A172 (cell line): ENCODE data around the gene HCRTR2. TPM values are rescaled to one million over a fixed set of nuclear protein-coding genes. Genes with fewer than 3 reads are reported as not detected.
"Not testable (repeated sequence)": the region's sequence is repeated elsewhere in the genome, so short reads cannot be mapped to it uniquely, and the experiment has no call there.

ENCODE experiments used
- DNase-seq: peaks from one replicate; pipeline ENCODE4 v3.0.0-alpha.2; 2015; ENCODE audit warnings: low spot score
- total RNA-seq: library from RNA; depleted of rRNA; stranded (reverse); fragments of >200 nt; shearing (Covaris generic); gene quantifications from 2 replicates; pipeline ENCODE4 v1.2.3, GENCODE V29; 2014

HCRTR2 gene
- total RNA-seq, 1 experiment from 2014 or later, result not detected

DNA sequence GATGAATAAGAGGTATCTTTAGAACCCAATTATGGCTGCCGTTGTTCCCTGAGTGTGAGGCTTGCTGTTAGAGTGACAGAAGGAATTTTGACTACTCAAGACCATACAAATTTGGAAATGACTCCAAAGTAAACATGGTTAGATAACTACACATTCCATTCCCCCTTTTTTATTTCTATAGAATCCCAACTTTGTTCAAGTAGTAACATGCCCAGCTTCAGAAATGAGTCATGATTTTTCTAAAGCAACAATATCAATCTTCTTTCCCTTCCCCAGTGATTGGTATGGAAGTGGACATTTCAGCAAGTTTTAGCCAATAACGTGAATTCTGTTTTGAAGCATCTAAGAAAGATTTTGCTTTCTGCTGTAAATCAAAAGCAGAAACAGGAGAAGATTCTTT, 37.8 kb downstream of the HCRTR2 start:
- peak; percentile 56 for DNase-seq

DNA sequence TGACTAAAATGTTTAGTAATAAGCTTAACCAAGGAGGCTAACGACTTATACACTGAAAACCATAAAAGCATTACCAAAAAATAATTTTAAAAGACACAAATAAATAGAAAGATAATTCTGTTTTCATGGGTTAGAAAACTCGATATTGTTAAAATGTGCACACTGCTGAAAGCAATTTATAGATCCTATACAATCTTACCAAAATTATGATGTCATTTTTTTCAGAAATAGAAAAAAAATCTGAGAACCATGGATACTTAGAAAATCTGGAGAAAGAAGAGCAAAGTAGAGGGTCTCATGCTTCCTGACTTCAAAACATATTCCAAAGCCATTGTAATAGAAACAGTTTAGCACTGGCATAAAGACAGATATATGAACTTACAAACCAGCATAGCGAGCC, 46.6 kb downstream of the HCRTR2 start:
- DNase-seq, result no peak

DNA sequence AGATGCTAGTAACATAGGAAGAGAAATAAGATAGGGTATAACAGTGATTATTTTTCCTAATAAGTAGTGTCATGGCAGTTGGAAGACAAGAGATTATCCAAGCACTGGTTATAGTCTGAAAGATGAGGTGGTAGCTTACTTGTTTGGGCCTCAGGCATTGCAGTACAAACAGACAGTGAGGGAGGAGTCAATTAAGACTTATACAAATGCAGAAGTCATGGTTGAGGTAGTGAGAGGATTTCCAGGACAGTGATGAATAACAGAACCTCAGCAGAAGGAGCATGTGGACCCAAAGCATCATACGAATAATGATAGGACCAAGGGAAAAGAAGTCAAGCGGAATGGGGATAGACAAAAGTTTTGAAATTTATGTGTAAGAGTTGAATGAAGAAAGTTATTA, 53.5 kb downstream of the HCRTR2 start:
- no peak for DNase-seq

- DNase-seq, result peak; percentile 40
Measured at GRCh38 chr6:55239099-55239498, 64.8 kb downstream of the HCRTR2 start.

DNA sequence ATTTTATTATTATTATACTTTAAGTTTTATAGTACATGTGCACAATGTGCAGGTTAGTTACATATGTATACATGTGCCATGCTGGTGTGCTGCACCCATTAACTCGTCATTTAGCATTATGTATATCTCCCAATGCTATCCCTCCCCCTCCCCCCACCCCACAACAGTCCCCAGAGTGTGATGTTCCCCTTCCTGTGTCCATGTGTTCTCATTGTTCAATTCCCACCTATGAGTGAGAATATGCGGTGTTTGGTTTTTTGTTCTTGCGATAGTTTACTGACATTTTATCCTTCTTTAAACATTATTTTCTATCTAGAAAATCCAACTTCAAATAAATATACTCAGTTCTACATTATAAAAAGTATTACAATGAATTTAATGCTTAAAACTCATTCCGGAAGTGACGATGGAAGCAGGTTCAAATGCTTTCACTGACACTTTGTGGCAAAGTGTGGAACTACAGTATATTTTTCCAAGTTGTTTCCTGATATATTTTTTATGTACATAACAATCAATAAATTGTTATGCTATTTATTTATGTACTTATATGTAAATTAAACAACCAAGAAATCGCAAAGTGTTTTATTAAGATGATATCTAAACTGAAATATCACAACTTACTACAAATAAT, 66.8 kb downstream of the HCRTR2 start:
- peak; percentile 21 for DNase-seq

DNA sequence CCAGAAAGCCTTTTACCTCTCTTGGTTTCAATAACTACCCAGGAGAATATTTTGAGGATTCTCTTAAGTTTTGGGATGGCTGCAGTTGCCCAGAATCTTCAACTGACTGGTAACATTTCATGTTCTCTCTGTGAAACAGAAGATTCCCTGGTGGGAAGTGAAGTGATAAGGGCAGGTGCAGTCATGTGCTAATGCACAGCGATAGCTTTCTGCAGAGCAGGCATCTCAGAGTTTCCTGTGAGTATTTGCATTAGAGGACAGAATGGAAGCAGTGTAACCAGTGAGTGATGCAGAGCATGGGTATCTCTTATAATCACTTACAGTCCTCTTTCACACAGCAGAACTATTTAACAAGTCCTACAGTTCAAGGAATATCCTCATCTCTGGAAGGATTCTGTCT, 76.1 kb downstream of the HCRTR2 start:
- no peak for DNase-seq

DNA sequence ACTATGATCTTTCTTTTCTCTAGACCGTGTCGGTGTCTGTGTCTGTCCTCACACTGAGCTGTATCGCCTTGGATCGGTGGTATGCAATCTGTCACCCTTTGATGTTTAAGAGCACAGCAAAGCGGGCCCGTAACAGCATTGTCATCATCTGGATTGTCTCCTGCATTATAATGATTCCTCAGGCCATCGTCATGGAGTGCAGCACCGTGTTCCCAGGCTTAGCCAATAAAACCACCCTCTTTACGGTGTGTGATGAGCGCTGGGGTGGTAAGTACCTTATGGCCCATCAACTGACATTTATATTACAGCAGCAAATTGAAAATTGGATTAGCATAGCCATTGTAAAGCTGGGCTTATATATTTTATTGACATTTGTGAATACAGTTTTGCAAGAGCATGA, 80.8 kb downstream of the HCRTR2 start:
- no peak for DNase-seq

- no peak for DNase-seq
Measured at GRCh38 chr6:55260181-55260580, 85.9 kb downstream of the HCRTR2 start.

DNA sequence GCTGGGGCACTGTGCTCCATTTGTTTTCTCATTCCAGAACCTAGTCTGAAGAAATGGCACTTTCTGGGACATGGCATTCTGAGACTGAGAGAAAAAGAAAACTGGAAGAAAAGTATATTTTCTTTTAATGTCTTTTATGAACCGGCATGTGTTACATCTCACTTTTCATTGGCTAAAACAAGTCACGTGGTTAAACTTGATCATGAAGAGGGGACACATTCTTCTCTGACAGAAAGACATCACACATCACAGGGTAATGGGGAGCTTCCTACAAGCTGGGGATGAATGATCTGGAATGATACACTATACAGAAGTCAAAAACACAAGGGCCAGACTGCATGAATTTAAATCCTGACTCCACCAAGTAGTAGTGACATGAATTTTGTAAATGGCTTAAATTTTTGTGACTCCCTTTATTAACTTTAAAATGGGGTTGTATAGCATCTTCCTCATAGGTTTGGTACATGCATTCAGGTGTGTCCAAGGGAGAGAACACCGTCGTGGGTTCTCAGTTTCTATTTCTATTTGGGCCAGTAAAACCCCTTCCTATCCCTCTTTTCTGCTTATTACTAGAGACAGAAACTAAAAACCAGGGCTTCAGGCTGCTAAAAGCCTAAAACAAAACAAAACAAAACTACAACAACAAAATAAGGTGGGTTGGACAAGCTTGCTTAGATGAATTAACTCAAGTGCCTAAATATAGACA, 91.2 kb downstream of the HCRTR2 start:
- no peak for DNase-seq

GRCh38 chr6:55266896-55267295, 92.6 kb downstream of the HCRTR2 start:
- no peak for DNase-seq

GRCh38 chr6:55276745-55277530, 102.6 kb downstream of the HCRTR2 start:
- peak; percentile 51 for DNase-seq

- DNase-seq, result no peak
Measured at GRCh38 chr6:55277646-55278045, 103.3 kb downstream of the HCRTR2 start.

- no peak for DNase-seq
Measured at GRCh38 chr6:55281215-55281614, 106.9 kb downstream of the HCRTR2 start.

- no peak for DNase-seq
Measured at GRCh38 chr6:55282115-55282514, 107.8 kb downstream of the HCRTR2 start.

- DNase-seq, result no peak
Measured at GRCh38 chr6:55286824-55287223, 112.5 kb downstream of the HCRTR2 start.

DNA sequence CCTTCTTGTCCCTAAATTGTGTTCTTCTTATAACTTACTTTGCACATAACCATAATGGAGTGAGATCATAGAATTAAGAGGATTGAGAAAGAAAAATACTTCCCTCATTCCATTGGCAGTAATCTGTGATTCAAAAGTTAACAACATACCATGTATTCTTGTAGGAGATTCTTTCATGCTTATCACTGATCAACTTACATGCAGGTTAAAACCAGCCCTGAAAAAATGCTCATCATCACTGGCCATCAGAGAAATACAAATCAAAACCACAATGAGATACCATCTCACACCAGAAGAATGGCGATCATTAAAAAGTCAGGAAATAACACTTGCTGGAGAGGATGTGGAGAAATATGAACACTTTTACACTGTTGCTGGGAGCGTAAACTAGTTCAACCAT, 116.4 kb downstream of the HCRTR2 start:
- no peak for DNase-seq

DNA sequence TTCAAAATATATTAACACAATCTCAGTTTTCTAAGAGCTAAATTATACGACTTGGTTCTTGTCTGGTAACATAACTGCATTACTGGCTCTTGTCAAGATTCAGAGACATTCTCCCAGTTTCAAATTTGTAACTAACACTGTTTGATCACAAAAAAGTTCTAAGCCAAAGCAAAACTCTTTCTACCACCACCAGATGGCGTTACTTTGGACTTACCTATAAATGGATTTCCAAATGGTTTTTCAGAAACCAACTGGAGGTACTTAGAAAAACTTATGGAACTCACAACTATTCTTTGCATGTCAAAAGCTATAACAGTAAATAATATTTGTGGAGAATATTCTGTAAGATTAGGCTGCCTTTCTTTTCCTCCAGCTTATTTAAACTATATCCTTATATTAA, 118.8 kb downstream of the HCRTR2 start:
- peak; percentile 9 for DNase-seq

- DNase-seq, result not testable (repeated sequence)
Measured at GRCh38 chr6:55297214-55297613, 122.9 kb downstream of the HCRTR2 start.

DNA sequence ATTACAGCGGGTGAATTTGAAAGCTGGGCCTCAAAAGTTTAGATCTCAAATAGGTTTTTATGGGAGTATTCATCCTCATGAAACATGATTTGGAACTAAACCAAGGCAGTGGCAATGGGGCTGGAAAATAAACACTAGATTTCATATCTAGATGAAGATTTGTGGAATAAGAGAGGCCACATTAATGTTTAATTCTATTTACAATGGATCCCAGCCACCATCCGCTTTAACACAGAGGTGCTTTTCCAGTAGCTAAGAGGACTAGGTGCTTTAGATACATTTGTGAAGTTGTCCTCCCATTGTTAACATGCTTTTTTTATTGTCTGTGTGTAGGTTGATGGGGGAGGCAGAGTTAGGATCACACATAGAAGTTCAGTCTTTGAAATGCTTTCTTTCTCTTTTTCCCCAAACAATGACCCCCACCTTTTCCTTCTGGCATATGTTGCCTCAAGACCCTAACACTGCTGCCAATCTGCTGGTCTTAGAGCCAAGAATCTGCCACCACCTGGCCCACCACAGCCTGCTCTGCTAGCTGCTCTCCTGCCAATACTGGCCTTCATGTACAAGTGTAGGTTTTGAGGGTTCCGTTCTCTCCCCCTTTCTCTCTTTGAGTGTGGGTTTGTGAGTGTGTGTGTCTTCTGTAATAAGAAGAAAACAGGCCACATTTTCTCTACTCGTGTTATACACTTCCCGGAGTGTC, 125.1 kb downstream of the HCRTR2 start:
- DNase-seq, result no peak

DNA sequence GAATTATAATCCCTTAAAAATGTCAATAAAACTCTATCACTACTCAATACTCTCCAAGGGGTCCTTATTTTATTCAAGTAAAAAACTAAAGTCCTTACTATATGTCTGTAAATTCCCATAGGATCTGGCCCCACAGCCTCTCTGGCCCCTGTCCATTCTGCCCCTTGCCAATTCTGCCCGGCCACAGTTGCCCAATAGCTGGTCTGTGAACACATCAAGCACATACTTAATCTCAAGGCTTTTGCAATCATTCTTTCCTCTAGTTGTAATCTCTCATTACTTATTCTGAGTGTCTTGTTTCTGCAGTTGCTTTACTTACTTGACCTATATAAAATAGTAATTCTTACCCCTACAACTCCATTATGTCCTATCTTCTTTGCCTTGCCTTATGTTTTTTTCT, 130.4 kb downstream of the HCRTR2 start:
- DNase-seq, result no peak

GRCh38 chr6:55319961-55320695, 145.8 kb downstream of the HCRTR2 start:
- no peak for DNase-seq

DNA sequence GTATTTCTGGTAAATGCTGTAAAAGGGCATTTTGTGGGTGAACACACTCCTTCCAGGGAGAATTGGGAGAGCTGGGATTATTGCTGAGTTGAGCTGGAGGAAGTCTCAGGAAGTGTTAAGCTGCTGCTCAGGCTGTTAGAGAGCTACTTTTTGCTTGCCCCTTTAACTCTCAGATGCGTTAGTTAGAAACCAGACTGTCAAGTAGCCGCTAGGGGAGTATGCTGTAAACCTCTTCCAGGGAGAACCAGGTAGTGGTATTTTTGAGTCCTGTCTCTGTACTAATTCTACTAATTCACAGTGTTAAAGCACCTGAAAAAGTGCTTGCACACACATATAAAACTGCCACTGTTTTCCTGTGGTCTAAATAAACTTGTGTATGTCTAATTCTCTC, 146.4 kb downstream of the HCRTR2 start:
- no peak for DNase-seq
